Common myeloid progenitor, CD34-positive (primary cell): ENCODE measurements around the gene ANKZF1.
"Not testable (repeated sequence)": the region's sequence is repeated elsewhere in the genome, so short reads cannot be mapped to it uniquely, and the experiment has no call there.

Source experiments
- CTCF ChIA-PET: fragments of 350-600 bp; sonication (Branson Sonifier 250); formaldehyde crosslinking; loops from one replicate; lab custom pipeline; 2021; ENCODE audit warnings: antibody characterized with exemption; lab: Charles Lee
- POLR2A ChIA-PET: fragments of 350-600 bp; sonication (Branson Sonifier 250); formaldehyde crosslinking; loops from one replicate; lab custom pipeline; 2021; ENCODE audit warnings: antibody characterized with exemption; lab: Charles Lee
- DNase-seq, 3 donors: peaks; one replicate each; pipeline versions ENCODE4 v3.0.0 to v3.0.0-alpha.2; 2013
- H3K27ac ChIP-seq, 2 experiments: 1 replicate in 1 of 2; 2 replicates in 1 of 2; pipeline ENCODE4 v1.7.0; 2013; ENCODE audit warnings: inconsistent platforms in 2 of 2, low read length in 2 of 2, mild to moderate bottlenecking in 2 of 2, low read depth in 1 of 2, moderate library complexity in 1 of 2; ENCODE audit not compliant: severe bottlenecking in 2 of 2, insufficient read depth in 1 of 2, poor library complexity in 1 of 2
- H3K27me3 ChIP-seq, 5 experiments: replicated peaks in 2 of 5; 1 replicate in 3 of 5; 2 replicates in 2 of 5; pipeline versions ENCODE4 v1.6.1 to v1.7.0; 2013; ENCODE audit warnings: low read length in 4 of 5, mild to moderate bottlenecking in 2 of 5, moderate library complexity in 2 of 5, inconsistent platforms in 1 of 5; ENCODE audit not compliant: insufficient read depth in 5 of 5, control insufficient read depth in 4 of 5
- H3K36me3 ChIP-seq, 4 experiments: 1 replicate in 2 of 4; 2 replicates in 2 of 4; pipeline versions ENCODE4 v1.6.1 to v1.7.0; 2013; ENCODE audit warnings: low read length in 3 of 4, control low read depth in 1 of 4, mild to moderate bottlenecking in 1 of 4; ENCODE audit not compliant: control insufficient read depth in 4 of 4, insufficient read depth in 4 of 4
- H3K4me1 ChIP-seq, 4 experiments: 1 replicate in 3 of 4; 2 replicates in 1 of 4; pipeline versions ENCODE4 v1.6.1 to v1.7.1; 2013; ENCODE audit warnings: low read length in 3 of 4, mild to moderate bottlenecking in 3 of 4, control low read depth in 1 of 4, inconsistent platforms in 1 of 4, moderate library complexity in 1 of 4; ENCODE audit not compliant: control insufficient read depth in 4 of 4, insufficient read depth in 4 of 4; ENCODE audit errors: control extremely low read depth in 1 of 4
- H3K4me3 ChIP-seq, 7 experiments: 1 replicate in 4 of 7; 2 replicates in 3 of 7; pipeline versions ENCODE4 v1.5.1 to v1.7.0; 2013; ENCODE audit warnings: mild to moderate bottlenecking in 7 of 7, low read length in 6 of 7, moderate library complexity in 6 of 7, inconsistent platforms in 2 of 7, low read depth in 2 of 7, control low read depth in 1 of 7; ENCODE audit not compliant: insufficient read depth in 4 of 7, control insufficient read depth in 1 of 7; ENCODE audit errors: extremely low read depth in 1 of 7
- H3K9me3 ChIP-seq, 5 experiments: 1 replicate in 4 of 5; 2 replicates in 1 of 5; pipeline versions ENCODE4 v1.6.1 to v1.7.1; 2013; ENCODE audit warnings: low read length in 4 of 5, mild to moderate bottlenecking in 2 of 5, inconsistent platforms in 1 of 5, low read depth in 1 of 5, moderate library complexity in 1 of 5; ENCODE audit not compliant: control insufficient read depth in 4 of 5, insufficient read depth in 2 of 5; ENCODE audit errors: control extremely low read depth in 1 of 5
- WGBS: methylation state at CpG from one replicate; pipeline ENCODE4 v1.1.5; 2013; ENCODE audit not compliant: insufficient coverage; 5-methylcytosine and 5-hydroxymethylcytosine counted together

ANKZF1 gene

DNA sequence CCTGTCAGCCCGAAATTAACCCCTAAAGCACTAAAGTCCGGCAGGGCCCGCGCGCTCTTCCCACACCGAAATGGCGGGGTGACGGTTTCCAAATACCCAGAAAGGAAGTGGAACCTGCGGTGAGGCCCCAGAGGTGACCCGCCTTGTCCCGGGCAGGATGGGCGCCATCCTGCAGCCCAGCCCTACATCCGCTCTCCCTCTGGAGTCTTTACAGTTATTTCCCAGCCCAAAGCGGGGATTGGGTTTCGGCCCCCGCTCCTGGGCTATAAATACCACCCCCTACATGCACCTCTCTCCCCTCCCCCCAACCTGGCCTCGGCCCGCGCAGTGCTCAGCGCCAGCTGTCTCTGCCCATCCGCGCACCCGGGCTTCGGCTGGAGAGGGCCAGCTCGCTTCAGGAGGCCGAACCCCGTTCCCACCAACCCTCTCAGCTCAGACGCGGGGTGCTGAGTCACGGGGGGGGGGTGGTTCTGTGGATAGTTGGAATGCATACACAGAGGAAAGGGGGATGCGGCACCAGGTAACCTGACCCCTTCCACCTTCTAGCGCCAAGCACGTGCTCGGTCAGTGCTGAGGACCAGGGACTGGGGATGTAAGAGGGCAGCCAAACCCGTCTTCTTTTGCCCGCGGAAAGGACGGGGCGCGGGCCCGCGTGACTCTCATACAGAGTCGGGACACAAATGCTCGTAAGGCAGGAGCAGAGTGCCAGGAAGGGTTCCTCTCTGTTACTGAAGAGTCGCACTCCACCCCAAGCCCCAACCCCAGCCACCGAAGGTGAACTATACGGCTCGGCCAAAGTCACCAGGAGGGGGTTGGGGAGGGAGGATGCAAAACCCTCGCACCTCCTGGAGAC lies 23.5 kb downstream of the ANKZF1 start, which contains the start of gene TUBA4B:
TUBA4B (plus strand) TSS at position 344 of the 853 bp plus-strand sequence; CDS start at position 509, 165 bp downstream.
- Histone ChIP-seq H3K4me3 (peak within 1 kb of the TSS; percentile 51 to 97 (median 75)), H3K9me3 (no peaks in the 10 kb centered on the region), H3K27ac (peak within 1 kb of the TSS in 1 of 2 experiments; percentile 58), H3K27me3 (peaks cover 0 to 10% (median 0%) of the 10 kb centered on the region in 5 experiments), H3K36me3 (peaks cover 0 to 18% (median 12%) of the 10 kb centered on the region in 4 experiments), H3K4me1 (peaks cover 18 to 67% (median 64%) of the 10 kb centered on the region in 4 experiments)
- ChIA-PET POLR2A (interaction anchor here (0.7 to 1.5 kb wide), 5 partner anchors 8 to 42 kb away, joined by 3 to 9 read pairs (median 3); partner anchors contain the start of genes GLB1L and STK16), CTCF (interaction anchor here (0.6 to 8.7 kb wide), 10 partner anchors 24 to 101 kb away, joined by 3 to 81 read pairs (median 4); partner anchors contain the start of genes ANKZF1, ATG9A and DNAJB2)
- DNase-seq: peak in 2 of 3 donors; percentile 38 to 50
- under 1% methylated on average over 28 of the region's 49 CpGs for WGBS

DNA sequence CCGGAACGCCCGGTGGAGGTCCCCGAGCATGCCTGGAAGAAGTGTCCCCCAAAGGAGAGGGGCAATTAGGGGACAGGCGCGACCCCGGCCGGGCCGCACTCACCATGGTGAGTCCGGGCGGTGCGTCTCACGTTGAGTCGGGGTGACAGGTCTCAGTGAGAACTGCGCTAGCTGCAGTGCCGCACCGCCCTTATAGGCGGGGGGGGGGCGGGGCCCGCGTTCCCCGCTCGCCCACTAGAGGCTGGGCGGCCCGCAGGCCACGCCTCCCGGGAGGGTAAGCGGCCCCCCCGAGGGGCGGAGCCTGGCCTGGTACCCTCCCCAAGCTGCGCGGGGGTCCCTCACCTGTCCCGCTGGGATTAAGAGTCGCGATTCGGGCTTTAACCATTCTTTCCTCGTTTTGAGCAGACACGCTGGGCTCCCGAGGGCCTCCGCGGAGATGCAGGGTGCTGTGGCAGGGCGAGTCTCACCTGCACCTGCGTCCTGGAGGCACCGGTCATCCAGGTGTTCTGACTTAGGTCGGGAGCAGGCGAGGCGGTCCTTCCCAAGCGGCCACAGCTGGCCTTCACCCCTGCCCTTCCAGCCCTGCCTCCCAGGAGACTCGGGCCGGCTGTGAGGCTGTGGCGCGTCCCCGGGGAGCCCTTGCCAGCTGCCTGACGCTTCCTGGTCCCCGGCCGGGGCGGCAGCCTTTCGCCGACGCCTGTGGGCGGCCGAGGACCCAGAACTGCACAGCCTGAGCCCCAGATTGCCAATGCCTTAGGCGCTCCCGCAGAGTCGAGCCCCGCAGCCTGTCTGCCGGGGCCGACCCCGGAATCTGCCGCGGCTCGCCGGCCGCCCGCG lies 24.4 kb downstream of the ANKZF1 start, which contains the start of gene TUBA4A:
TUBA4A (minus strand) TSS at position 166 of the 837 bp plus-strand sequence; CDS start at position 106, 60 bp downstream.
- Histone ChIP-seq H3K4me1 (peaks cover 10 to 59% (median 56%) of the 10 kb centered on the region in 4 experiments), H3K36me3 (peaks cover 0 to 15% (median 9%) of the 10 kb centered on the region in 4 experiments), H3K9me3 (no peaks in the 10 kb centered on the region), H3K4me3 (peak within 1 kb of the TSS; percentile 51 to 97 (median 75)), H3K27me3 (peaks cover 0 to 10% (median 0%) of the 10 kb centered on the region in 5 experiments), H3K27ac (peak within 1 kb of the TSS in 1 of 2 experiments; percentile 58)
- WGBS: 0% methylated on average over 66 of the region's 76 CpGs
- CTCF ChIA-PET: interaction anchor here (0.9 to 8.7 kb wide), 13 partner anchors 9 to 100 kb away, joined by 3 to 81 read pairs (median 4); partner anchors contain the start of genes ANKZF1, ATG9A, DNAJB2 and GLB1L
- POLR2A ChIA-PET: interaction anchor here (0.7 to 1.6 kb wide), 7 partner anchors 9 to 48 kb away, joined by 3 to 9 read pairs (median 3); partner anchors contain the start of genes ANKZF1, ATG9A, GLB1L and STK16
- DNase-seq: peak; percentile 67 to 84 (median 82)

DNA sequence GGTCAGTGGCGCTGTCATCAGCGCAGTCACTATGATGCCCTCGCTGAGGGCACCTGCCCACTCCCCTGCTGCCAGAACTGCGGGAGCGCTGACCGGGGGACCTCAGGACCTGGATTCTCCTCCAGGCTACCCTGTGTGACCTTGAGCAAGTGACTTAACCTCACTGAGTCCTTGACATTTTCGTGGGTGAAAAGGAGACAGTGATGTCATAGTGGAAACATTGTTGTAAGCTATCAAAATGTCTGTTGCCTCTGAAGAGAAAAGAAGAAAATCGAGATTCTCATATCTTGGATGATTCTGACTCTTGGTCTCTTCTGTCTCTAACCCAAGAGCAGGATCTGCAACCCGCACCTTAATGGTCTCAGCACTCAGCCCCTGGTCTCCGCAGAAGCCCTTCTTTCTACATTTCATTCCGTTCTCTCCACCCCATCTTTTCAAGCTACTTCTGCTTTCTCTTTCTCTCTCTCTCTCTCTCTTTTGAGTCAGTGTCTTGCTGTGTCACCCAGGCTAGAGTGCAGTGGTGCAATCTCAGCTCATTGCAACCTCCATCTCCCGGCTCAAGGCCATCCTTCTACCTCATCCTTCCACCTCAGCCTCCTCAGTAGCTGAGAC lies 25.1 kb downstream of the ANKZF1 start:
- H3K9me3 ChIP-seq: no peaks in the 10 kb centered on the region
- H3K4me1 ChIP-seq: peaks cover 6 to 52% (median 48%) of the 10 kb centered on the region in 4 experiments
- POLR2A ChIA-PET: interaction anchor here (1.0 to 1.6 kb wide), 4 partner anchors 26 to 48 kb away, joined by 3 to 5 read pairs (median 4); partner anchors contain the start of genes ANKZF1, ATG9A and ZFAND2B
- WGBS: 2% methylated on average over 5 of the region's 12 CpGs
- peaks cover 0 to 15% (median 7%) of the 10 kb centered on the region in 4 experiments for H3K36me3 ChIP-seq
- H3K27ac ChIP-seq: no peak overlapping the region
- CTCF ChIA-PET: interaction anchor here (1.0 to 8.7 kb wide), 15 partner anchors 9 to 99 kb away, joined by 3 to 81 read pairs (median 4); partner anchors contain the start of genes ANKZF1, ATG9A, DNAJB2 and GLB1L
- H3K27me3 ChIP-seq: peaks cover 0 to 10% (median 0%) of the 10 kb centered on the region in 5 experiments
- peak; percentile 61 to 87 (median 80) for DNase-seq
- H3K4me3 ChIP-seq: peak overlapping the region; percentile 51 to 97 (median 75)

DNA sequence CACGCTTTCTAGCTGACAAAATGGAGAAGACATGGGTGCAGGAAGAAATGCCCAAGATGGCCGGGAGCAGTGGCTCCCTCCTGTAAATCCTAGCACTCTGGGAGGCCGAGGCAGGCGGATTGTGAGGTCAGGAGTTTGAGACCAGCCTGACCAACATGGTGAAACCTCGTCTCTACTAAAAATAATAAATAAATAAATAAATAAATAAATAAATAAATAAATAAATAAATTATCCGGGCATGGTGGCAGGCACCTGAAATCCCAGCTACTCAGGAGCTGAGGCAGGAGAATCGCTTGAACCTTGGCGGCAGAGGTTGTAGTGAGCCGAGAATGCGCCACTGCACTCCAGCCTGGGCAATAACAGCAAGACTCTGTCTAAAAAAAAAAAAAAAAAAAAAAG lies 29.3 kb downstream of the ANKZF1 start:
- H3K4me3 ChIP-seq, H3K27ac ChIP-seq, POLR2A ChIA-PET, H3K9me3 ChIP-seq, H3K27me3 ChIP-seq, H3K36me3 ChIP-seq, DNase-seq: not testable (repeated sequence)
- CTCF ChIA-PET: interaction anchor here (1.0 to 8.7 kb wide), 2 partner anchors 12 to 19 kb away, joined by 3 to 81 read pairs; partner anchors contain the start of gene DNAJB2
- 95% methylated on average over 4 of the region's 10 CpGs for WGBS
- peaks cover 0 to 28% (median 19%) of the 10 kb centered on the region in 4 experiments for H3K4me1 ChIP-seq

DNA sequence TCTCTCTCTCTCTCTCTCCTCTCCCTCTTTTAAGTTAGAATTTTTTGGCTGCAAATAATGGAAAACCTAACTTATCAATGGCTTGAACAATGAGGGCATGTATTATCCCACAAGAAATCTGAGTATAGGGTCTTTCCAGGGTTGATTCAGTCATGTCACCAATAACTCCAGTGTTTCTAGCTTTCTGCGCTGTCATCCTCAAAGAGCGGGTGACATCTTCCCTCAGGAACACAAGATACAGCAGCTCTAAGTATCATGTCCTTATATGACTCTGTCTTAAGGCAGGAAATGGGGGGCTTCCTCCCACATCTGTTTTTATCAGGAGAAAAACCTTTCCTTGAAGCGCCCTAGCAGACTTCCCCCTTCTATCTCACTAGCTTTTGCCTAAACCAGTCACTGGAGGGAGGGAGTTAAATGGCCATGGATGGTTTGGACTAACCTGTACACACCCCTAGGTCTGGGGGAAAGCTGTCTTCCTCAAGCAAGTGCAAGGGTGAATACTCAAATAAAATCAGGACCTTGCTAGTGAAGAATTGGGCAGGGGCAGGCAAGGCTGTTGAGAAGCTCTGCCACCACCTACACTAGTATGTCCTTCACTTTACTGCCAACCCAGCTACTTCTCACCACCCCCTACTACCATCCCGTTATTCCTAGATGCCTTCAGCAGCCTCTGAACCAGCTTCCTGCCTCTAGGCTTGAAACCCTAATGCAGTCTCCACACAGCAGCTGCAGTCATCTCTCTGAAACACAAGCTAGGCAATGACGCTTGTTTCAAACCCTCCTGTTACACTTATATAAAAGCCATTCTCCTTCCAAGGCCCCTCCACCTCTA lies 31.6 kb downstream of the ANKZF1 start:
- Histone ChIP-seq H3K27ac (no peak overlapping the region), H3K4me1 (peaks cover 0 to 14% (median 6%) of the 10 kb centered on the region in 4 experiments), H3K9me3 (no peaks in the 10 kb centered on the region), H3K4me3 (no peak overlapping the region), H3K36me3 (no peaks in the 10 kb centered on the region), H3K27me3 (peaks cover 0 to 2% (median 0%) of the 10 kb centered on the region in 5 experiments)
- CTCF ChIA-PET: interaction anchor here (1.0 to 2.2 kb wide), 10 partner anchors 10 to 102 kb away, joined by 3 to 11 read pairs (median 4); no protein-coding TSS in a partner anchor
- POLR2A ChIA-PET: no interaction called here
- DNase-seq: no peak
- WGBS: 61% methylated on average over 2 of the region's 5 CpGs
